Measurements from ENCODE around the gene COMMD7.

GRCh38 chr20:32718749-32719348 is 24.4 kb downstream of the COMMD7 start:
- no peak for TF ChIP-seq POLR2A (IDR thresholded peaks at IDR 0.05; ENCODE audit: low read length)
- no peak for TF ChIP-seq GATA1 (IDR thresholded peaks at IDR 0.05; ENCODE audit: low read depth, low read length)
